GM12878 (cell line): ENCODE results near the gene ING5. TPM values are rescaled to one million over a fixed set of nuclear protein-coding genes. Genes with fewer than 3 reads are reported as not detected.
A peak's percentile ranks its signal among the peaks of the same experiment; 100 is the strongest.

ENCODE experiments used
- ATAC-seq: fragments of 200-7000 bp; cut with Tn5 transposase; 3 replicates; pipeline ENCODE4 v1.9.1; 2020; ENCODE audit warnings: mild to moderate bottlenecking, moderate library complexity
- BruUV-seq: library from RNA; stranded (reverse); fragments of 400-500 nt; replicated peaks from 2 replicates; lab custom pipeline; 2021; lab: Mats Ljungman, UMichigan
- CTCF ChIA-PET: fragments of 300-600 bp; sonication (Branson Sonifier 250); formaldehyde crosslinking; extraction: SDS; loops from one replicate; lab custom pipeline; 2021; ENCODE audit warnings: inconsistent platforms; lab: Yijun Ruan, JAX
- POLR2A ChIA-PET: fragments of 350-600 bp; formaldehyde crosslinking; extraction: SDS; loops from one replicate; lab custom pipeline; 2021; ENCODE audit warnings: inconsistent platforms; lab: Charles Lee
- RAD21 ChIA-PET: fragments of 300-600 bp; sonication (Branson Sonifier 250); formaldehyde crosslinking; loops from one replicate; lab custom pipeline; 2023; ENCODE audit warnings: antibody characterized with exemption; ENCODE audit not compliant: unreplicated experiment; lab: Charles Lee
- SMC1A ChIA-PET: fragments of 300-600 bp; sonication (Branson Sonifier 250); formaldehyde crosslinking; loops from one replicate; lab custom pipeline; 2023; ENCODE audit not compliant: unreplicated experiment, uncharacterized antibody; lab: Charles Lee
- DNase-seq: peaks from one replicate; pipeline ENCODE4 v3.0.0-alpha.2; 2011; ENCODE audit warnings: low read depth, low spot score
- FAIRE-seq: peaks from 3 replicates; lab custom pipeline; 2011; peaks lifted over from hg19 to GRCh38; lab: Jason Lieb, UNC
- H2AFZ ChIP-seq: 2 replicates; pipeline ENCODE4 v1.6.0; 2011; ENCODE audit warnings: low read depth, low read length, control low read depth; ENCODE audit not compliant: control insufficient read depth
- H3K27ac ChIP-seq: 2 replicates; pipeline ENCODE4 v1.5.1; 2011; ENCODE audit warnings: control low read depth; ENCODE audit not compliant: control insufficient read depth, insufficient read depth
- H3K27me3 ChIP-seq, 2 experiments: replicated peaks in 1 of 2; 2 replicates each; pipeline versions ENCODE4 v1.6.0 to v1.6.1; 2011; ENCODE audit warnings: low read length in 1 of 2; ENCODE audit not compliant: control insufficient read depth in 2 of 2, insufficient read depth in 2 of 2
- H3K36me3 ChIP-seq, 2 experiments: 2 replicates each; pipeline ENCODE4 v1.5.1; 2011; ENCODE audit warnings: low read length in 1 of 2; ENCODE audit not compliant: control insufficient read depth in 2 of 2, insufficient read depth in 2 of 2
- H3K4me1 ChIP-seq: 2 replicates; pipeline ENCODE4 v1.6.1; 2011; ENCODE audit warnings: mild to moderate bottlenecking, low read length, moderate library complexity, mixed read lengths; ENCODE audit not compliant: control insufficient read depth, insufficient read depth
- H3K4me2 ChIP-seq: 2 replicates; pipeline ENCODE4 v1.6.0; 2011; ENCODE audit warnings: control low read depth; ENCODE audit not compliant: control insufficient read depth, insufficient read depth
- H3K4me3 ChIP-seq: fragments of 200-600 bp; sonication (generic); 2 replicates; pipeline ENCODE4 v1.5.1; 2016
- H3K79me2 ChIP-seq: 2 replicates; pipeline ENCODE4 v1.6.0; 2011; ENCODE audit warnings: low read length; ENCODE audit not compliant: control insufficient read depth, insufficient read depth
- H3K9ac ChIP-seq: 2 replicates; pipeline ENCODE4 v1.8.0; 2011; ENCODE audit warnings: low read length, control low read depth, mixed read lengths; ENCODE audit not compliant: control insufficient read depth, insufficient read depth
- H3K9me3 ChIP-seq: replicated peaks from 3 replicates; pipeline ENCODE4 v1.5.1; 2011; ENCODE audit warnings: mild to moderate bottlenecking, low read length; ENCODE audit not compliant: control insufficient read depth, insufficient read depth
- H4K20me1 ChIP-seq: 2 replicates; pipeline ENCODE4 v1.6.0; 2011; ENCODE audit not compliant: control insufficient read depth, insufficient read depth
- CBX5 ChIP-seq: sonication (generic); IDR thresholded peaks from 2 replicates; pipeline ENCODE4 v1.6.1; 2016; ENCODE audit warnings: low read depth, moderate library complexity, mild to moderate bottlenecking, inconsistent platforms
- CEBPB ChIP-seq, 2 experiments: fragments of 150-350 bp in 1 of 2; IDR thresholded peaks; 2 replicates each; pipeline ENCODE4 v1.6.1; 2012 to 2014; ENCODE audit warnings: low read depth in 2 of 2, low read length in 2 of 2, borderline replicate concordance in 1 of 2, inconsistent platforms in 1 of 2
- ELK1 ChIP-seq: IDR thresholded peaks from 2 replicates; pipeline ENCODE4 v1.6.1; 2012; ENCODE audit warnings: low read depth, low read length, improper control_type of control experiment
- HDGF ChIP-seq: fragments of 450-650 bp; IDR thresholded peaks from 2 replicates; pipeline ENCODE4 v1.6.1; 2016; ENCODE audit warnings: antibody characterized with exemption
- IRF3 ChIP-seq: fragments of 450-650 bp; IDR thresholded peaks from 2 replicates; pipeline ENCODE4 v1.6.1; 2014; ENCODE audit warnings: mild to moderate bottlenecking
- IRF5 ChIP-seq: fragments of 450-650 bp; IDR thresholded peaks from 2 replicates; pipeline ENCODE4 v1.6.1; 2017; ENCODE audit warnings: borderline replicate concordance
- KAT2A ChIP-seq: conservative IDR thresholded peaks from 2 replicates; pipeline ENCODE4 v1.6.1; 2011; ENCODE audit warnings: low read depth, low read length; ENCODE audit not compliant: control insufficient read depth
- MEF2B ChIP-seq: fragments of 450-650 bp; IDR thresholded peaks from 2 replicates; pipeline ENCODE4 v1.6.1; 2018; ENCODE audit warnings: mild to moderate bottlenecking, moderate library complexity; ENCODE audit not compliant: partially characterized antibody, poor library complexity, severe bottlenecking
- MLLT1 ChIP-seq: fragments of 450-650 bp; IDR thresholded peaks from 2 replicates; pipeline ENCODE4 v1.6.1; 2016; ENCODE audit warnings: mild to moderate bottlenecking
- MYB ChIP-seq: fragments of 150-350 bp; IDR thresholded peaks from 2 replicates; pipeline ENCODE4 v1.6.1; 2014; ENCODE audit warnings: mild to moderate bottlenecking, low read depth, low read length, borderline replicate concordance
- POLR2A ChIP-seq: IDR thresholded peaks from 2 replicates; pipeline ENCODE4 v1.6.1; 2011; ENCODE audit warnings: low read depth, mild to moderate bottlenecking, low read length
- SMARCA5 ChIP-seq: fragments of 450-650 bp; IDR thresholded peaks from 2 replicates; pipeline ENCODE4 v1.6.1; 2017; ENCODE audit warnings: mild to moderate bottlenecking
- SPI1 ChIP-seq: IDR thresholded peaks from 2 replicates; pipeline ENCODE4 v1.6.1; 2011; ENCODE audit warnings: low read depth, mild to moderate bottlenecking, low read length, moderate library complexity, borderline replicate concordance; ENCODE audit not compliant: insufficient read depth
- SREBF1 ChIP-seq: IDR thresholded peaks from 2 replicates; pipeline ENCODE4 v1.6.1; 2012; ENCODE audit warnings: mild to moderate bottlenecking, low read length
- SRF ChIP-seq, 2 experiments: IDR thresholded peaks; 2 replicates each; pipeline ENCODE4 v1.6.1; 2011; ENCODE audit warnings: low read depth in 2 of 2, low read length in 2 of 2, mild to moderate bottlenecking in 1 of 2, moderate library complexity in 1 of 2
- ZBTB33 ChIP-seq: fragments of 450-650 bp; IDR thresholded peaks from 2 replicates; pipeline ENCODE4 v1.6.1; 2017; ENCODE audit warnings: mild to moderate bottlenecking
- WGBS: methylation state at CpG from one replicate; pipeline ENCODE4 v1.1.6; 2016; ENCODE audit warnings: low lambda C conversion rate; ENCODE audit not compliant: insufficient replicate concordance, insufficient coverage; ENCODE audit errors: missing lambda C conversion rate; 5-methylcytosine and 5-hydroxymethylcytosine counted together
- in situ Hi-C: fragments of 300-500 bp; cut with MboI; formaldehyde crosslinking; loops from 9 replicates; pipeline ENCODE4 v1.14.3; 2018; ENCODE audit warnings: mixed read lengths
- intact Hi-C: fragments of 100-400 bp; cut with micrococcal nuclease; formaldehyde crosslinking; loops from one replicate; pipeline ENCODE4 v1.14.2; 2022; ENCODE audit not compliant: unreplicated experiment
- polyA plus RNA-seq, 11 experiments: library from polyadenylated mRNA; depleted of rRNA in 4 of 11; unstranded in 6 of 11; stranded (reverse) in 5 of 11; fragments of >200 nt; fragmentation: Nextera tagmentation in 4 of 11; fragmentation: Illumina TruSeq in 1 of 11; extraction: Ambion mirVana in 4 of 11; extraction: Trizol in 1 of 11; gene quantifications; 1 replicate in 1 of 11; 2 replicates in 10 of 11; pipeline versions ENCODE4 v1.2.1 to v1.2.3, GENCODE V29; 2011 to 2016; ENCODE audit warnings: inconsistent platforms in 2 of 11, missing spikeins in 2 of 11, low read depth in 1 of 11
- total RNA-seq, 4 experiments: library from RNA; depleted of rRNA in 3 of 4; stranded (reverse); fragments of >200 nt in 3 of 4; fragmentation: Illumina TruSeq in 1 of 4; extraction: Trizol in 1 of 4; gene quantifications; 2 replicates each; pipeline versions ENCODE4 v1.2.1 to v1.2.3, GENCODE V29; 2013 to 2021

The ING5 gene
- total and polyA plus RNA-seq, 10 of the 15 experiments (the other 5 are each of a cell fraction or from before 2014, with no cell fraction given) = 10.0 to 46.1 (median 27.2) TPM

- Histone ChIP-seq H3K4me3 (0 out of 2 replicates have a peak overlapping the region, but pooled peaks have one; percentile 23), H3K9me3 (no peaks in the 10 kb centered on the region), H2AFZ (peak overlapping the region; percentile 87), H3K79me2 (no peaks in the 10 kb centered on the region), H3K36me3 (no peaks in the 10 kb centered on the region), H3K27ac (peak overlapping the region; percentile 89), H3K4me1 (peaks cover 15% of the 10 kb centered on the region), H3K9ac (peak overlapping the region; percentile 72), H3K4me2 (peak overlapping the region; percentile 97), H3K27me3 (no peaks in the 10 kb centered on the region), H4K20me1 (no peaks in the 10 kb centered on the region)
- ChIA-PET RAD21 (no interaction called here), POLR2A (no interaction called here), SMC1A (interaction anchor here (1.7 kb wide), 1 partner anchor 15 kb away, joined by 7 read pairs; no protein-coding TSS in a partner anchor), CTCF (interaction anchor here (1.4 kb wide), 1 partner anchor 107 kb away, joined by 5 read pairs; no protein-coding TSS in a partner anchor)
- ATAC-seq (peak; percentile 61), DNase-seq (no peak), FAIRE-seq (no peak)
- BruUV-seq = TSS peak; percentile 81
- in situ Hi-C loops (no loop called here), intact Hi-C loops (loop anchor here (1.0 kb wide), 1 partner anchor 105 kb away; no protein-coding TSS in a partner anchor)
- WGBS = 92% methylated on average over 35 of the region's 38 CpGs
- TF ChIP-seq IRF3 = no peak
- TF ChIP-seq HDGF = peak; percentile 89; the same call in 1 of the 2 replicates
- no peak for TF ChIP-seq ELK1
- TF ChIP-seq POLR2A = 0 out of 2 replicates have a peak, but pooled peaks have one; percentile 13
- no peak for TF ChIP-seq MLLT1
- TF ChIP-seq SPI1 = no peak
- peak; percentile 29 for TF ChIP-seq MEF2B
- TF ChIP-seq CBX5 = no peak
- TF ChIP-seq SRF (IDR thresholded peaks at IDR 0.05; ENCODE audit: low read depth in 2 of 2, low read length in 2 of 2) = no peak
- TF ChIP-seq MYB = no peak
- no peak for TF ChIP-seq CEBPB (IDR thresholded peaks at IDR 0.05; ENCODE audit: borderline replicate concordance in 1 of 2, low read depth in 2 of 2, low read length in 2 of 2)
- TF ChIP-seq SREBF1 = no peak
- no peak for TF ChIP-seq SMARCA5
- TF ChIP-seq KAT2A = no peak
- TF ChIP-seq ZBTB33 = no peak
- no peak for TF ChIP-seq IRF5
Observed at GRCh38 chr2:241771286-241772062, 69.6 kb downstream of the ING5 start.
